Measurements from ENCODE around the gene PRDM8.

PRDM8 gene

GRCh38 chr4:80221161-80221560, 23.9 kb downstream of the PRDM8 start:
- DNase-seq (ENCODE audit: low read depth in 2 of 2): peak; percentile 61 to 70
- H3K4me3 ChIP-seq (replicated peaks in 1 of 2; ENCODE audit: low read depth in 2 of 2, low read length in 2 of 2): no peak overlapping the region
- peak; percentile 52 for TF ChIP-seq CTCF (IDR thresholded peaks at IDR 0.05; ENCODE audit: low read depth, low read length)

GRCh38 chr4:80225595-80225994, 28.3 kb downstream of the PRDM8 start:
- H3K4me3 ChIP-seq (replicated peaks in 1 of 2; ENCODE audit: low read depth in 2 of 2, low read length in 2 of 2): no peak overlapping the region
- TF ChIP-seq CTCF (IDR thresholded peaks at IDR 0.05; ENCODE audit: low read depth, low read length): no peak

GRCh38 chr4:80226094-80226493, 28.8 kb downstream of the PRDM8 start:
- no peak for TF ChIP-seq CTCF (IDR thresholded peaks at IDR 0.05; ENCODE audit: low read depth, low read length)
- H3K4me3 ChIP-seq (replicated peaks in 1 of 2; ENCODE audit: low read depth in 2 of 2, low read length in 2 of 2): no peak overlapping the region
- DNase-seq (ENCODE audit: low read depth in 2 of 2): peak in 1 of 2 donors; percentile 55

More at GRCh38 chr4:80225595-80225994, 28.3 kb downstream of the PRDM8 start:
- DNase-seq (ENCODE audit: low read depth in 2 of 2): no peak

- no peak for DNase-seq (ENCODE audit: low read depth in 2 of 2)
- no peak for TF ChIP-seq CTCF (IDR thresholded peaks at IDR 0.05; ENCODE audit: low read depth, low read length)
- no peak overlapping the region for H3K4me3 ChIP-seq (replicated peaks in 1 of 2; ENCODE audit: low read depth in 2 of 2, low read length in 2 of 2)
Observed at GRCh38 chr4:80228460-80228859, 31.2 kb downstream of the PRDM8 start.

- no peak for DNase-seq (ENCODE audit: low read depth in 2 of 2)
- no peak overlapping the region for H3K4me3 ChIP-seq (replicated peaks in 1 of 2; ENCODE audit: low read depth in 2 of 2, low read length in 2 of 2)
- no peak for TF ChIP-seq CTCF (IDR thresholded peaks at IDR 0.05; ENCODE audit: low read depth, low read length)
Observed at GRCh38 chr4:80229128-80229527, 31.8 kb downstream of the PRDM8 start.

GRCh38 chr4:80229590-80229989, 32.3 kb downstream of the PRDM8 start:
- no peak for DNase-seq (ENCODE audit: low read depth in 2 of 2)
- TF ChIP-seq CTCF (IDR thresholded peaks at IDR 0.05; ENCODE audit: low read depth, low read length): no peak
- H3K4me3 ChIP-seq (replicated peaks in 1 of 2; ENCODE audit: low read depth in 2 of 2, low read length in 2 of 2): no peak overlapping the region

GRCh38 chr4:80231180-80231579, 33.9 kb downstream of the PRDM8 start:
- no peak for DNase-seq (ENCODE audit: low read depth in 2 of 2)
- no peak overlapping the region for H3K4me3 ChIP-seq (replicated peaks in 1 of 2; ENCODE audit: low read depth in 2 of 2, low read length in 2 of 2)
- TF ChIP-seq CTCF (IDR thresholded peaks at IDR 0.05; ENCODE audit: low read depth, low read length): no peak
